Measurements from ENCODE around the gene PCDHB8. TPM values are rescaled to one million over a fixed set of nuclear protein-coding genes. Genes with fewer than 3 reads are reported as not detected.
"Not testable (repeated sequence)": the region's sequence is repeated elsewhere in the genome, so short reads cannot be mapped to it uniquely, and the experiment has no call there.

Gene PCDHB8
- polyA plus RNA-seq, 2 of the 4 experiments (the other 2 are of a cell fraction) = 0.44 to 0.52 TPM

DNA sequence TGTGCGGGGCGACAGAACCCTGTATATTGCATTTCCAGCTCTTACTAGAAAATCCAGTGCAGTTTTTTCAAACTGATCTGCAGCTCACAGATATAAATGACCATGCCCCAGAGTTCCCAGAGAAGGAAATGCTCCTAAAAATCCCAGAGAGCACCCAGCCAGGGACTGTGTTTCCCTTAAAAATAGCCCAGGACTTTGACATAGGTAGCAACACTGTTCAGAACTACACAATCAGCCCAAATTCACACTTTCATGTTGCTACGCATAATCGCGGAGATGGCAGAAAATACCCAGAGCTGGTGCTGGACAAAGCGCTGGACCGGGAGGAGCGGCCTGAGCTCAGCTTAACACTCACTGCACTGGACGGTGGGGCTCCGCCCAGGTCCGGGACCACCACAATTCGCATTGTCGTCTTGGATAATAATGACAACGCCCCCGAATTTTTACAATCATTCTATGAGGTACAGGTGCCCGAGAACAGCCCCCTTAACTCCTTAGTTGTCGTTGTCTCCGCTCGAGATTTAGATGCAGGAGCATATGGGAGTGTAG lies 41.8 kb upstream of the PCDHB8 start (continued):
- TF ChIP-seq, protein P1, sequence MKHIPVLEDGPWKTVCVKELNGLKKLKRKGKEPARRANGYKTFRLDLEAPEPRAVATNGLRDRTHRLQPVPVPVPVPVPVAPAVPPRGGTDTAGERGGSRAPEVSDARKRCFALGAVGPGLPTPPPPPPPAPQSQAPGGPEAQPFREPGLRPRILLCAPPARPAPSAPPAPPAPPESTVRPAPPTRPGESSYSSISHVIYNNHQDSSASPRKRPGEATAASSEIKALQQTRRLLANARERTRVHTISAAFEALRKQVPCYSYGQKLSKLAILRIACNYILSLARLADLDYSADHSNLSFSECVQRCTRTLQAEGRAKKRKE (CRISPR knock-in tag; IDR thresholded peaks at IDR 0.05; ENCODE audit: low read depth) = no peak
- TF ChIP-seq ESRRA (IDR thresholded peaks at IDR 0.05; ENCODE audit: borderline replicate concordance, low read length) (no peak), MYC (IDR thresholded peaks at IDR 0.05; ENCODE audit: borderline replicate concordance, low read length) (no peak)

DNA sequence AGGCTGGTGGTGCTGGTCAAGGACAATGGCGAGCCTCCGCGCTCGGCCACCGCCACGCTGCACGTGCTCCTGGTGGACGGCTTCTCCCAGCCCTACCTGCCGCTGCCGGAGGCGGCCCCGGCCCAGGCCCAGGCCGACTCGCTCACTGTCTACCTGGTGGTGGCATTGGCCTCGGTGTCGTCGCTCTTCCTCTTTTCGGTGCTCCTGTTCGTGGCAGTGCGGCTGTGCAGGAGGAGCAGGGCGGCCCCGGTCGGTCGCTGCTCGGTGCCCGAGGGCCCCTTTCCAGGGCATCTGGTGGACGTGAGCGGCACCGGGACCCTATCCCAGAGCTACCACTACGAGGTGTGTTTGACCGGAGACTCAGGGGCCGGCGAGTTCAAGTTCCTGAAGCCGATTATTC lies 40.2 kb upstream of the PCDHB8 start:
- H3K27ac ChIP-seq; FAIRE-seq; CTCF ChIA-PET; ATAC-seq; DNase-seq (ENCODE audit: low read depth in 1 of 2, low spot score in 1 of 2); POLR2A ChIA-PET; H3K4me2 ChIP-seq; H3K4me1 ChIP-seq; H3K4me3 ChIP-seq: not testable (repeated sequence)
- H3K9me3 ChIP-seq = peaks cover 23% of the 10 kb centered on the region
- WGBS (ENCODE audit: missing lambda C conversion rate) = 71% methylated on average over 26 of the region's 34 CpGs

DNA sequence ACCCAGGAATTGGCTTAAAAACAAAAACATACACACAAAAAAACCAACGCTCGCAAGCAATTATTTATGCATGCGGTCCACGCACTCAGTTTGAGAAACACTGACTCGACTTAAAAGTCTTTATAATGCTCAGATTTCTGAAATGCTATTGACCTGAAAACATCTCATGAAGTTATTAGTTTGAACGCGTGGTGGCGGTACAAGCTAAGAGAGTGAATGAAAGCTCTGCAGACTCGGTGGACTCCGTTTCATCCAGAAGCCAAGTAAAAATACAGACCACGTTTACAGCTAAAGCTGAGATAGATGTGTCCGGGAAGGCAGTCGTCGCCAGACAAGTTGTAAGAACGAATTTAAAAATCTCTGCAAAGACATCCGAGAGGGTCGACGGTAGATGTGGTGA lies 27.8 kb upstream of the PCDHB8 start, which contains the start of gene PCDHB6:
TSS of gene PCDHB6 (plus strand) at position 246 of the 400 bp plus-strand sequence. CDS start 201 bp downstream, outside the sequence.
- no peak for FAIRE-seq
- TF ChIP-seq JUNB (IDR thresholded peaks at IDR 0.05) = no peak
- no peak for TF ChIP-seq GATA3 (IDR thresholded peaks at IDR 0.05; ENCODE audit: borderline replicate concordance)
- TF ChIP-seq CEBPB (IDR thresholded peaks at IDR 0.05) = no peak
- TF ChIP-seq EHF (CRISPR knock-in tag; IDR thresholded peaks at IDR 0.05) = no peak
- TF ChIP-seq, protein P2, sequence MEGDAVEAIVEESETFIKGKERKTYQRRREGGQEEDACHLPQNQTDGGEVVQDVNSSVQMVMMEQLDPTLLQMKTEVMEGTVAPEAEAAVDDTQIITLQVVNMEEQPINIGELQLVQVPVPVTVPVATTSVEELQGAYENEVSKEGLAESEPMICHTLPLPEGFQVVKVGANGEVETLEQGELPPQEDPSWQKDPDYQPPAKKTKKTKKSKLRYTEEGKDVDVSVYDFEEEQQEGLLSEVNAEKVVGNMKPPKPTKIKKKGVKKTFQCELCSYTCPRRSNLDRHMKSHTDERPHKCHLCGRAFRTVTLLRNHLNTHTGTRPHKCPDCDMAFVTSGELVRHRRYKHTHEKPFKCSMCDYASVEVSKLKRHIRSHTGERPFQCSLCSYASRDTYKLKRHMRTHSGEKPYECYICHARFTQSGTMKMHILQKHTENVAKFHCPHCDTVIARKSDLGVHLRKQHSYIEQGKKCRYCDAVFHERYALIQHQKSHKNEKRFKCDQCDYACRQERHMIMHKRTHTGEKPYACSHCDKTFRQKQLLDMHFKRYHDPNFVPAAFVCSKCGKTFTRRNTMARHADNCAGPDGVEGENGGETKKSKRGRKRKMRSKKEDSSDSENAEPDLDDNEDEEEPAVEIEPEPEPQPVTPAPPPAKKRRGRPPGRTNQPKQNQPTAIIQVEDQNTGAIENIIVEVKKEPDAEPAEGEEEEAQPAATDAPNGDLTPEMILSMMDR (IDR thresholded peaks at IDR 0.05) = peak; percentile 41
- no peak for TF ChIP-seq RCOR1 (IDR thresholded peaks at IDR 0.05; ENCODE audit: low read depth, low read length)
- TF ChIP-seq, protein P3, sequence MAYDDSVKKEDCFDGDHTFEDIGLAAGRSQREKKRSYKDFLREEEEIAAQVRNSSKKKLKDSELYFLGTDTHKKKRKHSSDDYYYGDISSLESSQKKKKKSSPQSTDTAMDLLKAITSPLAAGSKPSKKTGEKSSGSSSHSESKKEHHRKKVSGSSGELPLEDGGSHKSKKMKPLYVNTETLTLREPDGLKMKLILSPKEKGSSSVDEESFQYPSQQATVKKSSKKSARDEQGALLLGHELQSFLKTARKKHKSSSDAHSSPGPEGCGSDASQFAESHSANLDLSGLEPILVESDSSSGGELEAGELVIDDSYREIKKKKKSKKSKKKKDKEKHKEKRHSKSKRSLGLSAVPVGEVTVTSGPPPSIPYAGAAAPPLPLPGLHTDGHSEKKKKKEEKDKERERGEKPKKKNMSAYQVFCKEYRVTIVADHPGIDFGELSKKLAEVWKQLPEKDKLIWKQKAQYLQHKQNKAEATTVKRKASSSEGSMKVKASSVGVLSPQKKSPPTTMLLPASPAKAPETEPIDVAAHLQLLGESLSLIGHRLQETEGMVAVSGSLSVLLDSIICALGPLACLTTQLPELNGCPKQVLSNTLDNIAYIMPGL (CRISPR knock-in tag; IDR thresholded peaks at IDR 0.05; ENCODE audit: borderline replicate concordance) = no peak
- no peak for TF ChIP-seq NR3C1 (IDR thresholded peaks at IDR 0.05)
- no peak for TF ChIP-seq SREBF2 (IDR thresholded peaks at IDR 0.05)
- peak in 1 of 2 experiments; percentile 44; a peak in 3 of 5 replicates for TF ChIP-seq RAD21 (conservative IDR thresholded peaks at IDR 0.05 in 1 of 2, IDR thresholded peaks at IDR 0.05 in 1 of 2)
- TF ChIP-seq POLR2A (IDR thresholded peaks at IDR 0.05; ENCODE audit: low read length) = no peak
- no peak for TF ChIP-seq ZSCAN20 (CRISPR knock-in tag; IDR thresholded peaks at IDR 0.05)
- Histone ChIP-seq H3K9me3 (peaks cover 6% of the 10 kb centered on the region; the same call in 2 of the 3 replicates), H3K27ac (no peak within 1 kb of the TSS), H3K4me1 (no peaks in the 10 kb centered on the region), H3K4me3 (peak within 1 kb of the TSS; percentile 42), H3K4me2 (peak within 1 kb of the TSS; percentile 78)
- ChIA-PET POLR2A (no interaction called here), CTCF (interaction anchor here (0.6 to 1.8 kb wide), 21 partner anchors 9 to 1206 kb away, joined by 3 to 8 read pairs (median 3); partner anchors contain the start of genes PCDHB12, PCDHB2, PCDHB5 and PCDHB8)
- ATAC-seq = peak; percentile 78 to 91
- peak; percentile 45 to 56 for DNase-seq (ENCODE audit: low read depth in 1 of 2, low spot score in 1 of 2)
- 20% methylated on average over 18 of the region's 18 CpGs for WGBS (ENCODE audit: missing lambda C conversion rate)

Measured in A549 (cell line).